Activated T-cell treated with anti-CD3 and anti-CD28 coated beads for 1 hour (primary cell): Measurements from ENCODE around the gene TREML4.
"Not testable (repeated sequence)": the region's sequence is repeated elsewhere in the genome, so short reads cannot be mapped to it uniquely, and the experiment has no call there.

Experiments
- DNase-seq: peaks from one replicate; pipeline ENCODE4 v3.0.0-alpha.2; 2020; ENCODE audit warnings: low read depth

TREML4 gene

GRCh38 chr6:41208439-41209106 is 19.6 kb upstream of the TREML4 start:
- no peak for DNase-seq

GRCh38 chr6:41209547-41210320 is 18.4 kb upstream of the TREML4 start:
- DNase-seq = no peak

GRCh38 chr6:41214559-41215238 is 13.4 kb upstream of the TREML4 start:
- no peak for DNase-seq

- no peak for DNase-seq
These were observed 12.4 kb upstream of the TREML4 start for GRCh38 chr6:41215777-41216176.

GRCh38 chr6:41216616-41217015 is 11.5 kb upstream of the TREML4 start:
- DNase-seq = no peak

GRCh38 chr6:41222045-41222444 is 6.1 kb upstream of the TREML4 start:
- no peak for DNase-seq

- no peak for DNase-seq
These were observed 5.6 kb upstream of the TREML4 start for GRCh38 chr6:41222513-41222912.

GRCh38 chr6:41224800-41225199 is 3.3 kb upstream of the TREML4 start:
- DNase-seq = no peak

GRCh38 chr6:41226752-41227151 is 1.4 kb upstream of the TREML4 start:
- DNase-seq = no peak

GRCh38 chr6:41228616-41229015 is 467 bp downstream of the TREML4 start:
- no peak for DNase-seq

GRCh38 chr6:41229721-41230120 is 1.6 kb downstream of the TREML4 start:
- no peak for DNase-seq

- DNase-seq = no peak
These were observed 3.1 kb downstream of the TREML4 start for GRCh38 chr6:41231246-41231645.

- no peak for DNase-seq
These were observed 4.5 kb downstream of the TREML4 start for GRCh38 chr6:41232667-41233066.

- no peak for DNase-seq
These were observed 8.1 kb downstream of the TREML4 start for GRCh38 chr6:41236276-41236675.

GRCh38 chr6:41237128-41237527 is 9.0 kb downstream of the TREML4 start:
- no peak for DNase-seq

- no peak for DNase-seq
These were observed 11.5 kb downstream of the TREML4 start for GRCh38 chr6:41239467-41240159.

GRCh38 chr6:41246529-41246928 is 18.4 kb downstream of the TREML4 start:
- not testable (repeated sequence) for DNase-seq

GRCh38 chr6:41247288-41247865 is 19.2 kb downstream of the TREML4 start:
- DNase-seq = no peak

- no peak for DNase-seq
These were observed 19.9 kb downstream of the TREML4 start for GRCh38 chr6:41247882-41248705.

GRCh38 chr6:41252401-41253169 is 24.4 kb downstream of the TREML4 start:
- no peak for DNase-seq
